ENCODE data around the gene RCSD1. TPM values are rescaled to one million over a fixed set of nuclear protein-coding genes. Genes with fewer than 3 reads are reported as not detected.

RCSD1 gene
- total and polyA plus RNA-seq, 5 donors, result 27.1 to 61.5 (median 57.7) TPM

DNA sequence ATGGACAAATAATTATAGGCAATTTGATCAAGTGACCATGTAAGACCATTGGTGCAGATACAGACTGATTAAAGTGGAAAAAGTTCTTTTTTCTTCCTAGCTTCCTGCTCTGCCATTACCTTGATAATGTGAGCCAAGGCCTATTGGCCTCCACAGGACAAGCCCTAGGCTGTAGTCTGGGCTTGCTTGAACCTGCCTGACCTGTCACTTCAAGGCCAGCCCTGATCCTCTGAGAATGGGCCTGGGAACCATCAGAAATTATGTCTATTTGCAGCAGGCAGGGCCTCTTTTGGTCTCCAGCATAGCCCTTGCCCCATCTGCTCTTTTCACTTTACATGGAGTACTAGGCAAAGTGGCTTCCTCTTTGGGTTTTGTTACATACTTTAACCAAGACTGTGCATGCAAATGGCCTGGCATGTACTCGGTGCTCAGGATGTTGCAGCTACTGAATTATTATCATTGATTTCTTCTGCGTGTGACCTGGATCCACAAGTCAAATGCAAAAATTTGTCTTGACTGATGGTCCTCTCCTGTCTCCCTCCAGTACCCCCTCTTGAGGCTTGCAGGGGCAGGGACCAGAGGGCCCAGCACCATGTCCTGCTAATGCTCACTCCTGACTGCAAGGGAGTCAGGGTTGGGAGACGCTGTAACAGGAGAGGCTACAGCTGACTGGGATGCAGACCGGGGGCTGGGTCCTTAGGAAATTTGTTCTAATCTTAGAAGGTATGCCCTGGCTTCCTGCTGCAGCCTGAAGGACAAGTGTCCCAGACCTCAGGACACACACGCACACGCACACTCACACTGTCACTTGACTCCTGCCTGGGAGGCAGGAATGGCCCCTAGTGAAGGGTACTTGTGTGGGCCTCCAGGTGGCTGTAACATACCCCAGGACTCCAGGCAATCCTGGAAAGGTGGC lies 39.4 kb downstream of the RCSD1 start:
- 52% methylated on average over 6 of the region's 6 CpGs for WGBS
- H3K4me3 ChIP-seq (ENCODE audit: low read length), result no peak overlapping the region
- no peaks in the 10 kb centered on the region for H3K9me3 ChIP-seq (ENCODE audit: control insufficient read depth, low read length)
- H3K27ac ChIP-seq (ENCODE audit: low read length), result peak overlapping the region; percentile 60
- no peaks in the 10 kb centered on the region for H3K27me3 ChIP-seq (ENCODE audit: control insufficient read depth, insufficient read depth)
- ATAC-seq, result peak; percentile 50 to 64
- H3K4me1 ChIP-seq (ENCODE audit: control insufficient read depth, insufficient read depth, low read length), result peaks cover 12% of the 10 kb centered on the region
- no peak for DNase-seq
- intact Hi-C loops (cut with DNase I), result no loop called here

DNA sequence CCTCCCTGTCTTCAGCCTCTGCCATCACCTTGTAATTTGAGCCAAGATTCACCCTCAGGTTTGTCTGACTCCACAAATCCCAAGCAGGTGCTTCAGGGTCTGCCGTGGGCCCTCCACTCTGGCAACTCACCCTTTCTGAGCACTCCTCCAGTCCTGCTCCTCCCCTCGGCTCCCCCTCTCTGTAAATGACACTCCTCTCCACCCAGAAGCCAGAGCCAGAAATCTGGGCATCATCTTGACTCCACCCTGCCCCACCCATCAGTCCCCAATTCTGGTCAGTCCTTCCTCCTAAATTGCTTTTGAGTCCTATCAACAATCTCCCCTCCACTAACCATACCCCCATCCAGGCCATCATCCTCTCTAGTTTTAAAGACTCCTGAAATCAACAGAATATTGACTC lies 40.5 kb downstream of the RCSD1 start:
- intact Hi-C loops (cut with DNase I), result no loop called here
- no peaks in the 10 kb centered on the region for H3K9me3 ChIP-seq (ENCODE audit: control insufficient read depth, low read length)
- ATAC-seq, result no peak
- peaks cover 12% of the 10 kb centered on the region for H3K4me1 ChIP-seq (ENCODE audit: control insufficient read depth, insufficient read depth, low read length)
- no peak overlapping the region for H3K4me3 ChIP-seq (ENCODE audit: low read length)
- WGBS, result 70% methylated on average over 2 of the region's 2 CpGs
- H3K27ac ChIP-seq (ENCODE audit: low read length), result peak overlapping the region; percentile 23
- DNase-seq, result no peak
- H3K27me3 ChIP-seq (ENCODE audit: control insufficient read depth, insufficient read depth), result no peaks in the 10 kb centered on the region

DNA sequence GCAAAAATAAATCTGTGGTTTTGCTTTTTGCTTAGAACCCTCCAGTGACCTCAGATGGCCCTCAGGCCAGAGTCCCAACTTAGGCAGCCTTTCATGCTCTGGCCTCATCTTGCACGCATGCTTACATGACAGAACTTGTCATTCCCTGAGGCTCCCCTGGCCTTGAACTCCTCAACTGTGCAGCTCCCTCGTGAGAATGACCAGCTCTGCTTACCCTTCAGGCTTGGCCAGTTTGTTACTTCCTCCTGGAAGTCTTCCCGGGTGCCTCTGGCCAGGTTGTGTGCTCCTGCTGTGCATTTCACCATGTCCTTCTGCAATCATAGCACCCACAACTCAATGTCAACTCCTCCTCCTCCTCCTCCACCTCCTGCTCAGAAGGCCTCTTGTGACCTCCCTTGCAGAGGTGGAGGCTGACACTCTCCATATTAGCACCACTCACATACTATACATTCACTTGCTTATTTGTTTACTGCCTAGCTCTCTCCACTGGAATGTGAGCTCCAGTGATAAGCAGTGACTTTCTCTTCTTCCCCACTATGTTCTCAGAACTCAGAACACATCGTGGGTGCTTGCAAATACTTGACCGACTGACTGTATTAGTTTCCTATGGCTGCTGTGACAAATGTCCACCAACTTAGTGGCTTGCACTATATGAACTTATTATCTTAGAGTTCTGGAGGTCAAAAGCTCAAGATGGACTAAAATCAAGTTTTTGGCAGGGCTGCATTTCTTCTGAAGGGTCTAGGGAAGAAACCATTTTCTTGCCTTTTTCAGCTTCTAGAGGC lies 41.9 kb downstream of the RCSD1 start:
- ATAC-seq, result no peak
- H3K4me1 ChIP-seq (ENCODE audit: control insufficient read depth, insufficient read depth, low read length), result peaks cover 12% of the 10 kb centered on the region

DNA sequence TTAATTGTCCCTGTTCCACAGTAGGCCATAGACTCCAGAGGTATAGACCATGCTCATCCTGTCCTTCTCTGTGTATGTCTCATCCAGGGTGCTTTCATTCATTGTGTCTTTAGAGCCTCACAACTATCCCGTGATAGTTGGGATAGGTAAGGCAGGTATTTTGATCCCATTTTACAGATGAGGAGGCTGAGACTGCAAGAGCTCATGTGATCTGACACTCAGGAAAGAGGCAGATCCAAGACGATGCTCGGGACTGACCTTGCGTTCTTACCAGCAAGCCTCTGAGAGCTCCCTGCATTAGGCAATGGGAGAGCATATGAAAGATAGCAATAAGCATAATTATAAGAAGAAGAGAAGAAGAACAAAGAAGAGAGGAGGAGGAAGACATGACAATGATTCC lies 42.8 kb downstream of the RCSD1 start:
- intact Hi-C loops (cut with DNase I), result no loop called here
- peaks cover 12% of the 10 kb centered on the region for H3K4me1 ChIP-seq (ENCODE audit: control insufficient read depth, insufficient read depth, low read length)
- no peaks in the 10 kb centered on the region for H3K27me3 ChIP-seq (ENCODE audit: control insufficient read depth, insufficient read depth)
- WGBS, result 81% methylated on average over 4 of the region's 4 CpGs
- ATAC-seq, result no peak
- H3K4me3 ChIP-seq (ENCODE audit: low read length), result no peak overlapping the region
- no peaks in the 10 kb centered on the region for H3K9me3 ChIP-seq (ENCODE audit: control insufficient read depth, low read length)
- no peak overlapping the region for H3K27ac ChIP-seq (ENCODE audit: low read length)
- no peak for DNase-seq

More for the DNA sequence above, 41.9 kb downstream of the RCSD1 start:
- Histone ChIP-seq H3K27me3 (ENCODE audit: control insufficient read depth, insufficient read depth) (no peaks in the 10 kb centered on the region), H3K27ac (ENCODE audit: low read length) (no peak overlapping the region), H3K9me3 (ENCODE audit: control insufficient read depth, low read length) (no peaks in the 10 kb centered on the region), H3K4me3 (ENCODE audit: low read length) (no peak overlapping the region)
- no peak for DNase-seq
- 71% methylated on average over 5 of the region's 5 CpGs for WGBS
- intact Hi-C loops (cut with DNase I), result no loop called here

DNA sequence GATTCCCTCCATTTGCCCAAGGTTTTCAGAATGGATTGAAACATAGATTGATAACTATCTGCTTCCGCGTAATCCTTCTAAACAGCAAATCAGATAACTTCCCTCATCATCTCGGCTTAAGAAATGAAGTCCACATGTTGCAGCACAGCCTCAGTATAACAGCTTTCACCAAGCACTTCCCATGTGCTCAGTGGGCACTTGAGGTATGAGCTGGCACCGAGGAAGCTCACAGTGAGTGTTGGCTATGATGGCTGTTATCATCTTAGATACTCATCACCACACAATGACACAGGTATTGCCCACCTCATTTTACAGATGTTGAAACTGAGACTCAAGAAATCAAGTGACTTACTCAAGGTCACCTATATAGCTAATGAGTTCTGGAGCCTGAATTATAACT lies 43.2 kb downstream of the RCSD1 start:
- ATAC-seq (no peak), DNase-seq (no peak)
- intact Hi-C loops (cut with DNase I), result no loop called here
- Histone ChIP-seq H3K27ac (ENCODE audit: low read length) (no peak overlapping the region), H3K4me3 (ENCODE audit: low read length) (no peak overlapping the region), H3K9me3 (ENCODE audit: control insufficient read depth, low read length) (no peaks in the 10 kb centered on the region), H3K27me3 (ENCODE audit: control insufficient read depth, insufficient read depth) (no peaks in the 10 kb centered on the region), H3K4me1 (ENCODE audit: control insufficient read depth, insufficient read depth, low read length) (peaks cover 12% of the 10 kb centered on the region)
- WGBS, result 84% methylated on average over 4 of the region's 4 CpGs

DNA sequence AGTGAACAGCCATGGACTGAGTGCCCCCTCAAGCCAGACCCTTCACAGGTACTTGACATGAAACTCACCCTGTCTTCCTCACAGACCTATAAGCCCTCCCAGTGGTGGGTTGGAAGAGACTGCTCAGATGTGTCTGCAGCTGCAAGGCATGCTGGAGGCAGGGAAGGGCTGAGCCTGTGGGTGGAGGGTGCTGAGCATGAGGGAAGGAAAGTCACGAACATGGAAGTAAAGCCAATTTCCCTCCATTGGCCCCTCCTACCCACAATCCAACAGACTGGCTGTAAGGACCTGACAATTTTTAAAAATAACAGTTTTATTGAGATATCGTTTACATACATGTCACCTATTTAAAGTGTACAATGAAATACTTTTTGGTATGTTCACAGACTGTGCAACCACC lies 44.1 kb downstream of the RCSD1 start:
- H3K4me3 ChIP-seq (ENCODE audit: low read length), result no peak overlapping the region
- peaks cover 15% of the 10 kb centered on the region for H3K4me1 ChIP-seq (ENCODE audit: control insufficient read depth, insufficient read depth, low read length)
- H3K9me3 ChIP-seq (ENCODE audit: control insufficient read depth, low read length), result no peaks in the 10 kb centered on the region
- DNase-seq (no peak), ATAC-seq (no peak)
- intact Hi-C loops (cut with DNase I), result no loop called here
- H3K27me3 ChIP-seq (ENCODE audit: control insufficient read depth, insufficient read depth), result no peaks in the 10 kb centered on the region
- no peak overlapping the region for H3K27ac ChIP-seq (ENCODE audit: low read length)
- WGBS, result 80% methylated on average over 2 of the region's 2 CpGs

DNA sequence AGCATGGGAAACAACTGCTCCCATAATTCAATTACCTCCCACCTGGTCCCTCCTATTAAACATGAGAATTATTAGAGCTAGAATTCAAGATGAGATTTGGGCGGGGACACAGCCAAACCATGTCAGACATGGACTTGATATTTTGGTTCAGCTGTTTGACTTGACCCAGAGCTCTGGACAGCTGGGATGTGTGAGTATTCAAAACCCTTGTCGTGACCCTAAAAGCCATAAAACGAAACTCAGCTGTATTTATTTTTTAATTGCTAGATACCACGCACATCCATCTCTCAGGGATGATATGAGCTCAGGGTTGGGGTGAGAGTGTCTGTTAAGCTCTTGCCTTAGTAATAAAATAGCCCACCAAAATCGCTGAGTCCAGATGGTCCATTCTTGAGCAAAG lies 45.4 kb downstream of the RCSD1 start:
- Histone ChIP-seq H3K27me3 (ENCODE audit: control insufficient read depth, insufficient read depth) (no peaks in the 10 kb centered on the region), H3K9me3 (ENCODE audit: control insufficient read depth, low read length) (no peaks in the 10 kb centered on the region), H3K4me1 (ENCODE audit: control insufficient read depth, insufficient read depth, low read length) (peaks cover 20% of the 10 kb centered on the region), H3K4me3 (ENCODE audit: low read length) (no peak overlapping the region), H3K27ac (ENCODE audit: low read length) (no peak overlapping the region)
- intact Hi-C loops (cut with DNase I), result no loop called here
- ATAC-seq, result no peak
- 89% methylated on average over 5 of the region's 5 CpGs for WGBS
- no peak for DNase-seq

DNA sequence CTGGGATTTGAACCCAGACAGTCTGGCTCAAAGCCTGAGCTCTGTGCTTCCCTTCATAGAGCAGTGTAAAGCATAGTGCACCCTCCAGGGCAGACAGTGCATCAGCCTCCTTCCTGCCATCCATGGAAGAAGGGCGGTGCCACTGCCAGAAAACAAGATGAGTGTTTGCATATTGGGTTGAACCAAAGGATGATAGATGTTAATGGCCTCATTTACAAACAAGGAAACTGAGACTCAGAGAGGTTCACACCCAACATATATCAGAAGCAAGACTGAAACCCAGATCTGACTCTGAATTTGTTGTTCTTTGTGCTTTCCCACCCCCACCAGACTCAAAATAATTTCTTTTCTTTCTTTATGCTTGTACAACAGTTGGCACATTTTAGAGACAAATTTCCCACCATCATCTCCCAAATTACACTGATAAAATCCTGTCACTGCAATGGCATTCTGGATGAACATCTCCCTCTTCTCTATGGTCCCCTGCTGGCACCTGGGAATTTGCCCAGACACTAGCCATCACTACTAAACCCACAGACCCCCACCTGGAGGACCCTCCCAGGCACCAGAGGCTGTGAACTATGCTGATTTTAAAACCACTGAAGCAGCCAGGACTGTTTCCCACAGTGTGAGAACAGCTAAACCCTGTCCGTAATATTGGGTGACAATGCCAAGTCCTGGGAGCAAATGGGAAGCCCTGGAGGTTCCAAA lies 46.3 kb downstream of the RCSD1 start:
- H3K9me3 ChIP-seq (ENCODE audit: control insufficient read depth, low read length), result no peaks in the 10 kb centered on the region
- no peak overlapping the region for H3K4me3 ChIP-seq (ENCODE audit: low read length)
- intact Hi-C loops (cut with DNase I), result no loop called here
- no peaks in the 10 kb centered on the region for H3K27me3 ChIP-seq (ENCODE audit: control insufficient read depth, insufficient read depth)
- ATAC-seq, result no peak
- 78% methylated on average over 2 of the region's 2 CpGs for WGBS
- no peak for DNase-seq
- H3K27ac ChIP-seq (ENCODE audit: low read length), result no peak overlapping the region
- peaks cover 23% of the 10 kb centered on the region for H3K4me1 ChIP-seq (ENCODE audit: control insufficient read depth, insufficient read depth, low read length)

DNA sequence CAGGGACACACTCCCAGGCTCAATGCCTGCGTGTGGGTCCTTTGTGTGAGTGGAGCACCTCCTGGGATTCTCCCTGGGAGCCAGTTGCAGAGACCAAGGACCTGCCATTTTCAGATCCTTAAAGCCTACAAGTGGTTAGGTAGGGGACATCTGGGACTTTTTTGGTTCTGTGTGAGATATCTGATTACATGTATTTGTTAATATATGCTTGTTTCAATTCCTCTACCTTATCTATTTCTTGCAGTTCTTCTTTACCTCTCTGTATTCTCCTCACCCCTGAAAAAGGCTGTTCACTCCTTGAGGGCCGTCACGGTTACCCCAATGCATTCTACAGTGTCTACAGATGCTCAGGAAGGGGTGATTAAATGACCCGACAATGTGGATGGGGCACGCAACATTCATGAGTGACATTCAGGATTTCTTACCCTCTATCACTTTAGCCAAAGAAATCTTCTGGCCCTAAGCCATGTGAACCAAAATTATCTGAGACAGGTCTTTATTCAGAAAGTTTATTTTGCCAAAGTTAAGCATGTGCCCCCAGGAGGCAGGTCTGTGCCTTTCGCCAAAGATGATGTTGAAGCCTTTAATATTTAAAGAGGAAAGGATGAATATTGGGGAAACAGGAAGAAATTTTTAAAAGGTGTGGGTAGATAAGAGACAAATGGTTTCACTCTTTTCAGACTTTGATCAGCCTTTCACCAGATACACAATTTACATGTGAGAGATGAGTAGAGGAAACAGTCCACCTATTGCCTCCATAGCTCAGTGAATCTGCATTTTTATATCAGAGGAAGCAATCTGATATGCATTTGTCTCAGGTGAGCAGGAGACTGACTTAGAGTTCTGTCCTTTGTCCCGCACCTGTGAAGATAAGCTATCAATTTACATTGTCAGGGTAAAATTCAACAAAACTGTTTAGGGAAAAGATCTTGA lies 47.1 kb downstream of the RCSD1 start:
- DNase-seq, result no peak
- no peak for ATAC-seq
- H3K27ac ChIP-seq (ENCODE audit: low read length), result no peak overlapping the region
- H3K4me1 ChIP-seq (ENCODE audit: control insufficient read depth, insufficient read depth, low read length), result peaks cover 19% of the 10 kb centered on the region
- intact Hi-C loops (cut with DNase I), result no loop called here
- no peaks in the 10 kb centered on the region for H3K9me3 ChIP-seq (ENCODE audit: control insufficient read depth, low read length)
- 87% methylated on average over 7 of the region's 7 CpGs for WGBS
- H3K27me3 ChIP-seq (ENCODE audit: control insufficient read depth, insufficient read depth), result no peaks in the 10 kb centered on the region
- no peak overlapping the region for H3K4me3 ChIP-seq (ENCODE audit: low read length)

DNA sequence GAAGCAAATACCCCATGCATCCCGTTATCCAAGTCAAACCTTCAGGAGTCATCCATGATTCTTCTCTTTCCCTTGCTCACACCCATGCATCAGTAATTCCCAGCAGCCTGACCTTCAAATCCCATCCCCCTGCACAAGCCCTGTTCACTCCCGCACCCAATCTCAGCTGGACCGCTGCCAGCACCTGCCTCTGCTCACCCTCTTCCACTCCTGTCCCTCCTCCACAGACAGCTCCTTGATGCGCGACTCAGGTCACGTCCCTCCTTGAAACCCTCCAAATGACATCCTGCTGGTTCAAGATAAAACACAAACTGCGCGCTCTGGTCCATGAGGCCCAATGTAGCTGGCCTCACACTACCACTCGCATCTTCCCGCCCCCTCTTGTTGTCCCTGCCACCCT lies 48.4 kb downstream of the RCSD1 start:
- no peak overlapping the region for H3K27ac ChIP-seq (ENCODE audit: low read length)
- intact Hi-C loops (cut with DNase I), result no loop called here
- H3K27me3 ChIP-seq (ENCODE audit: control insufficient read depth, insufficient read depth), result no peaks in the 10 kb centered on the region
- no peak overlapping the region for H3K4me3 ChIP-seq (ENCODE audit: low read length)
- DNase-seq, result peak in 1 of 3 donors; percentile 60
- no peak for ATAC-seq
- peaks cover 29% of the 10 kb centered on the region for H3K4me1 ChIP-seq (ENCODE audit: control insufficient read depth, insufficient read depth, low read length)
- H3K9me3 ChIP-seq (ENCODE audit: control insufficient read depth, low read length), result no peaks in the 10 kb centered on the region
- 75% methylated on average over 10 of the region's 10 CpGs for WGBS

Measured in right cardiac atrium (tissue), 5 donors.